Activated gamma-delta T cell treated with Interleukin-2 at 50 U/mL for 16 hours (primary cell): ENCODE results near the gene NLN.

Experiments
- DNase-seq: peaks from one replicate; pipeline ENCODE4 v3.0.0-alpha.2; 2020

Gene NLN

DNA sequence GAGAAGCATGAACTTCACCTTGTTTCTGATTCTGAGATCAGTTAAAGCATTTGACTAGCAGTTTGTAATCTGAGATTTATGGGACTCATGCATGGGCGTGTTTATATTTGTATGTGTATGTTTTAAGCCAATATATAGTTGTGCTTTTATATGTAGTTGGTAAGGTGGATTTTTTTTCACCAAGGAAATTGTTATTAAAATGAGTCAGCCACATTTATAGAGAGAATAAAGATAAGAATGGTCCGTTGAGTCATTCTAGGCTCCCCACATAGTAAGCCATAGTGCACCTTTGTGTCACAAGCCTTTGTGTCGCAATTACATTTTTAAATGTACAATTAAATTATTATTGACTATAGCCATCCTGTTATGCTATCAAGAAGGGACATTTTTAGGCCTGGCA, 89.0 kb downstream of the NLN start:
- DNase-seq = no peak

DNA sequence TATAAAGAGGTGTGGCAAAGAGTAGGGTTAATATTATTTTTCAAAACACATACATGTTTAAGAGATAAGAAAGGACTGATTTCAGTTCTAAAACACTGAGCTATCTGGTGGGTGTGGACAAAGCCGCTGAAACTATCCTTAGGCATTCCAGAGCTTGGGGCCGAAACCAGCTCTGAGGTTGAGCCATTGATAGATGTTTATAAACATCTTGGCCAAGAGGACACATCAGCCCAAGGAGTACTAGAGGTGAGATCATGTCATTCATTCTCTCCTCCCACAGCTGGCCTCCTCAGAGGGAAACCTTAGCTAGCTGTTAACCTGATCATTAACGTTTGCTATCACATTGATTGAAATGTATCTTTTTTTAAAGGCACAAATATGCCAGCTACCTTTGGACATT, 89.9 kb downstream of the NLN start:
- no peak for DNase-seq

DNA sequence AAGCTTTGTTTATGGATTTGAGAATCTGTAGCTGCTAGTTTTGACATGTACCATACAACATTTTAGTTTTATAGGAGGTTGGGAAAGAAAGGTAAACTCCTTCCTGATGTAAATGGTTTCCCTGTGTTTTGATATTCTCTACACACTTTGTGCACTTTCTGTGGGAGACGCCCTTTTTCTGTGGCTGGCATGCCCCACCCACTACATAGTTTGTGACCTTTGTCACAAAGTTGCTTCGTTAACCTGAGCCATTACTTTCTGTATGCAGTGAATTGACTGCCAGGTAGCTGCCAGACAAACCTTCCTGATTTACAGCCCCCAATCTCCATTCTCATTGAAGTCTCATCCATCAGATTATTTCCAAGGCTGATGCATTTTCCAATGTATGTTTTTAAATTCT, 90.6 kb downstream of the NLN start:
- no peak for DNase-seq

DNA sequence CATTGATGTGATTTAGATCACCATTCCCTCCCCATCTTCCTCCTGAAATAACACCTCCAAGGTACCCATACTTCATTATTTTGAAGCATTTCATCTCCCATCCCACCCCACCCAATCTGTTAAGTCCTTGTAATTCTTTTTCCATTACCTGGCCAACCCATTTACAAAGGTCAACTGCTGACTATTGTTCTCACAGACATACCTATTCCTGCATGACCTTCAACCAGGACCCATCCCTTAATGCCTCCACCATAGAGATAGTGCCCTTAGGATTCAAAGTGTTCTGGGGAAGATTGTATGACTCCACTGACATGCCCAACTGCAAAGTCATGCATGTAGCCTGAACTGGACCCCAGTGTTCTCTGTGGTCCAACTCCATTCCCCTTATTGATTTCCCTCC, 91.2 kb downstream of the NLN start:
- no peak for DNase-seq

DNA sequence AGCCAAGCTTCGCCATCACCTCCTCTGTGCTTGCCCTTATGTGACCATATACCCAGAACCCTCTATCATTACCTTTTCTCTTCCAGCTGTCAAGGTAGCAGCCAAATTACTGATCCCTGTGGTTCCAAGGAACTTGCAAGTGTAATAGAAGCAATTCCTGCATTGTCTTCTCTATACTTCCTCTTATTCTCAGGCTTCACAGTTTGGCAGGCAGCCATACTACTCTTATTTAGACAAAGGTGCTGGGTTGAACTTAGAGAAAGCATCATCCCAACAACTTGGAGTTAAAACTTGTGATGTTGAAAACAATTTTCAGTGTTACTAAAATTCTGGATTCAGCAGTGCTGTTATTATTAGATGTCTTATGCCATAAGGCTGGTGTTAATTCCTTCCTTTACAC, 93.2 kb downstream of the NLN start:
- no peak for DNase-seq

DNA sequence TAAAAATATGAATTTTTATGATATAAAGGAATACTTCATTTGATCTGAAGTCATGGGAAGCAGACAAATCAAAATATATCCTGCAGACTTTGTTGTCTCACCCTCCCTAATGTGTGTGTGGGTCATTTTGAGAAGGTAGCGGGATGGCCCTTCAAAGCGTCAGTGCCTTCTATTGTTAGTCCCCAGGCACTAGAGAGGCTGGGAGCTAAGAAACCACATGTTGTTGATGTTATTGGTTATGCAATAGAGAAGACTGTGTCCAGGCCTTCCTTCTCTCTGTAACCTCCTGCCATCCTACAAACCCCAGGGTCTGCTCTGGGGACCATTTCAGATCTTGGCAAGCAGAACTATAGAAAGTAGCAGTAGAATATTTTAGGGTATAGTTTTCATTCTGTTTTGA, 94.7 kb downstream of the NLN start:
- no peak for DNase-seq

DNA sequence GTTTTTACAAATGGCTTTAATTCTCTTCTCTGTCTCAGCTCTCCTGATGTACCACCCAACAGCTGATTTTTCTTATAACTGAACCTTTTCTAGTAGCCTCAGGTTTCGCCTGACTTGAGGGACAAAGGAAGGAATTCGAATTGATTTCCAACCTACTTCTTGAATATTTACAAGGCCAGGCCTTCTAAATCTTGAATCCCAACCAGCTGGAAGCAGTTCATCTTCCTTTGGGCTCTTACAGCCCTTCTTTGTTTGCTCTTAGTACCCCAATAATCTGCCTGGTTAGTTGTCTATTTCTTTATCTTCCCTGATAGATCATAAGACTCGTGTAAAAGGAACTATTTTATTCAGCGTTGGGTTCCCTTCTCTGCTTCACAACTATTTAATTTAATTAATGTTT, 95.9 kb downstream of the NLN start:
- no peak for DNase-seq

DNA sequence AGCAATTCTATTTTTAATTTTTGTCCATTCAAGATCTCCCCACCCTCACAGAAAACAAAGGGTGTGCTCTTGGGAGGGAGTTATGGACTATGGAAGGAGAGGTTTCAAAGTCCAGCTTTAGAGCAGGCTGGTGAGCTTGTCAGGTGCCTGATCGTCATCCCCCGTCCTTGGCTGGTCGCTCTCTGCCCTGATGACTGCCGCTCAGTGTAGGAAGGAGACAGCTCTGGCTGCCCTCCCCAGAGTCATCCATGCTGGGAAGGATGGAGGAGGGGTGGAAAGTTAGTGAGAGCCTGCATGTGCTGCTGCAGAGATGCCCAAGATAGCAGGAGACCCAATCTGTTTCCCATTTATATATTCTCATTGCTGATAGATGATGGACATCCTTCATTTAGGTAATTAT, 96.6 kb downstream of the NLN start:
- DNase-seq = no peak

DNA sequence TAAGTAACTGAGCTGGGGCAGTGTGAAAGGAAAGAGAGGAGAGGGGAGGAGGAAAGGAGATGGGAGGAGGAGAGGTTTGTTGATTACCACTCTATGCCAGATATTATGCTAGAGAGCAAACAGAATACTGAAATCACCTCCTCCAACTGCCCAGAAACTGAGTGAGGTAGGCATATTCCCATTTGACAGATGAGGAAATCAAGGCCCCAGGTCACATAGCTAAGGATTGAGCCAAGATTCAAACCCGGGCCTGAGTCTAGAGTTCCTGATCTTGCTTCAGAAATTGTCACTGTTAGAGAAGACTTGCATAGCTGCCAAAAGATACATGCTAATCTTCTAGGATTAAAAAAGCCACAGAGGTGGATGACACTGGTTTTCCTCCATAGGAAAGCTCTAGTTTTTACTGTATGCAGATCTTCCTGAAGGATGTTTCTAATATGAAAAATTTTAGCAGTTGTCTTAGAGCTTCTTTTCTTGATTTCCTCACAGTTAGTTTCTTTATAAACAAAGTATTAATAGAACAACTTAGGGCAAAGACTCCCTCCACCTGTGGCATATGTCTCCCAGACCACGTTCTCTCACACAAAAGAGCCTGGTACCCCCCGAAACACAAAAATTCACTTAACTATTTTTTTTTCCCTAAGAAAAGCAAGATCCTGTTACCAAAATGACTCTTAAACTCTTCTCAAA, 97.4 kb downstream of the NLN start:
- no peak for DNase-seq

DNA sequence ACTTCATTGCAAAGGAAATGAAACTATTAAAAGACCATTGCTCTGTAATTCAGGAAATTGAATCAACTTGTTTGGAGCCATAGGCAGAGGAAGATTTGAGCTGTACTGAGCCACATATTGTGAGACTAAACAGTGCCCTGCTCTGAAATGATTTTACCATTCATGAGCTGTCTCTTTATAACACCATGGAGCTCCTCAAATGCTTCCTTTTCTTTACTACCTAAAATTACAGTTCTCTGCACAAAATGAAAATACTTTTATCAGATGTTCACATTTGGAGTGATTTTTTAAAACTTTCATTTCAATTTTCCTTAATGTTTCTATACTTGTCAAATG, 97.9 kb downstream of the NLN start:
- no peak for DNase-seq

DNA sequence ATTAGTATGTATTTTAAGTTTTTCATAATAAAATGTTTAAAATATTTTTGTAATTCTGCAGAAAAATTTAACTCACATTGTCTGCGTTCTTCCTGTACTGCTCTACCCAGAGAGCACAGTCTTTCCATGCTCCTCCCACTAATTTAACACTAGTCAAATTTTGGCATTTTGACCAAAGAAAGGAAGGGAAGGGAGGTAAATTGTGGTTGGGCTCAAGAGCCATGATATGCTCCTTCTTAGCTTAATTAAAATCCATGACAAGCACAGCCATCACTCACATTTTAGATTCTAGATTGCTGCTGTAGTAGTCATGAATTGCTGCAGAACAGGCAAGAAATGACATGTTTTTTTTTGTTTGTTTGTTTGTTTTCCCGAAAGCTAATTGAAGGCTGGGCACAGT, 98.4 kb downstream of the NLN start:
- no peak for DNase-seq

DNA sequence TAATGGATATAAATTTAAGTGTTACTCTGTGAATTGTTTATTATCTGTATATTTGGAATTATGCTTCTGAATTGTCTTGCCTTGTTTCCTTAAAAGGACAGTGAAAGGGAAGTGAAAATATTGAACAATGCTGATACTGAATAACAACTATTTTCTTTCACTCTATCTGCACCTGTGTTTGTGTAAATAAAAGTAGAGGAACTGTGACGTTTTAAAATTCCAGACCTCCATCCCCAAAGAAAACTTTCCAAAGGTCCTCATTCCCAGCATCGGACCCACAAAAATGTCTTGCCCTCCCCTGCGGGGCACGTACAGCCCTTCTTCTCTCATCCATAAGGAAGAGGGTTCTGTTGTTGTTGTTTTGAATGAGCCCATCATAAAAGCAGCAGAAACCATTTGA, 100.0 kb downstream of the NLN start:
- no peak for DNase-seq

DNA sequence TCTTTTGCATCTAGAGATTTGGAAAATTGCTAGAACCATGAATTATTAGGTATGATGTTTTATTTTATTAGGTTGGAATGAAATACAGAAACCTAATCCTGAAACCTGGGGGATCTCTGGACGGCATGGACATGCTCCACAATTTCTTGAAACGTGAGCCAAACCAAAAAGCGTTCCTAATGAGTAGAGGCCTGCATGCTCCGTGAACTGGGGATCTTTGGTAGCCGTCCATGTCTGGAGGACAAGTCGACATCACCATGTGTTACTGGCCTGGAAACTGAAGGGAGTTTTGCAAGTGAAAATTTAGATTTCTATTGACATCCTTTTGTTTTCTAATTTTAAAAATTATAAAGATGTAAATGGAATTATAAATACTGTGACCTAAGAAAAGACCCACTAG, 100.7 kb downstream of the NLN start:
- DNase-seq = no peak

DNA sequence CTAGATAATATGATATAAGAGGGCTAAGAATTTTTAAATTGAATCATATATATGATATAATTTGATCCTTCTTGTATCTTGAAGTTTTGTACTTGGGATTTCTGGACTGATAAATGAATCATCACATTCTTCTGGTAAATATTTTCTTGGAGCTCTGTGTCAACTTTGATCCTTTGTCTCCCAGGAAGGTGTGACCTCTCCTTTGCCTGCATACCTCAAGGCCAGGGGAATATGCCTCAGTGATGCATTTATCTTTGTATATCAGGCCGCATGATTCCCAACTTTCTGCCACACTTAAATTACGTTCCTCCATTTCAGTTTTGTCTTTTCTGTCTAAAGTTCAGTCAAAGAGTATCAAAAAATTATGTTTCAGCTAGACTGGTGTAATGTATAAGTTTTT, 101.2 kb downstream of the NLN start:
- DNase-seq = no peak

DNA sequence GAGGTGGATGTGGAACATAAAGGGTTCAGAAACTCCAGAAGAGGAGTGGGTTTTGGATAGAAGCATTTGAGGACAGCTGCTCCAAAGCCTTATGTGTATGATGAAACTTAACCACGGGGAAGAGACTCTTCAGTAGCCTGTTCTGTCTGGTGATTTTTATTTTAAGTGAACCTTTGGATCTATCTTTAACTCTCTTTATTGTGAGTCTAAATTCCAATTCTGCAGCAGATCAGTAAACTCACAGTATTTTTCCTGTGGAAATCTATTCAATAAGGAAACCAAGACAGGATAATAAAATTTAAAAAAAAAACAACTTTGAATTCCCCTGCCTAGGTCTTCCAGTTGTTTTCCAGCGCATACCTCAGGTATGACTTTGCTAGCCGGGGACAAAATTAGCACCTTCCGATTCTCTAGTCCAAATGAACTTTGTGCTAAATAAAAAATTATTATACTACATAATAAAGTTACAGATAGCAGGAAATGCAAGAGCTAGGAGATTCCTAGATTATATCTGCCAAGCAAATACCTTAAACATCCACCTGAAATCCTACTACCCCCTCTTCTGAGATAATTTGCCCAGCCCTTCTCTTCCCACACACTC, 101.9 kb downstream of the NLN start:
- no peak for DNase-seq

DNA sequence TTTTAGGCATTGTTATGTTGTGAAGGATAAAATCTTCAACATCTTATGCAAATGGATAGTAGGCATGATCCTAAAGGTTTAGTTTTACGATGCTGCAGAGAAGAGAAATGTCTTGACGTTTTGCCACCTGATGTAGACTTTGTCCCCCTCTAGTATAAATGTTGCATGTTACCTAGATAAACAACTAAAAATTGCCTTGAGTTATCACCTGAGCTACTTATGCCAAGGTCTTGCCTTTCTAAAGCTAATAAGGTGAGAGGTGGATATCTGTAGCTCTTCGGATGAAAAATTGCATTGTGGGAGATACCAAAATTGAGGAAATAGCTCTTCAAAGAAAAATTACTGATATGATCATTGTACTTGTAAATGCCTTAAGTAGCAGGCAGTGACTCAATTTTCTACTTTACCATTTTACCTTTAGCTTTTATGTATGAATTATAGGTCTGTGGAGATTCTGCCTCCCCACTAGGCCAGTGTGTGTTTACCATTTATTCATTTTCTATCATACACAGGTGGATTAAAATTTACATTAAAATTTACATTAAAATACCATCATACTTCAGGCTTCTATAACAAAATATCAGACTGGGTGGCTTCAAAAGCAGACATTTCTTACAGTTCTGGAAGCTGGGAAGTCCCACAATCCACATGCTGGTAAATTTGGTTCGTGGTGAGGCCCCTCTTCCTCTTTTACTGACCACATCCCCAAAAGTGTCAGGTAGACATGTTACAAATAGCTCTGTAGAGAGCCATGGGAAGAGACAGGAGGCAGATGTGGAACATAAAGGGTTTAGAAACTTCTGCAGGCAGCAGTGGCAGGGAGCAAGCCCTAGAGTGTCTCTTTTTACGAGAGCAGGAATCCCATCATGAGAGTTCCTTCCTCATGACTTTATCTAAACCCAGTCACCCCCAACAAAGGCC, 103.7 kb downstream of the NLN start:
- DNase-seq = no peak

DNA sequence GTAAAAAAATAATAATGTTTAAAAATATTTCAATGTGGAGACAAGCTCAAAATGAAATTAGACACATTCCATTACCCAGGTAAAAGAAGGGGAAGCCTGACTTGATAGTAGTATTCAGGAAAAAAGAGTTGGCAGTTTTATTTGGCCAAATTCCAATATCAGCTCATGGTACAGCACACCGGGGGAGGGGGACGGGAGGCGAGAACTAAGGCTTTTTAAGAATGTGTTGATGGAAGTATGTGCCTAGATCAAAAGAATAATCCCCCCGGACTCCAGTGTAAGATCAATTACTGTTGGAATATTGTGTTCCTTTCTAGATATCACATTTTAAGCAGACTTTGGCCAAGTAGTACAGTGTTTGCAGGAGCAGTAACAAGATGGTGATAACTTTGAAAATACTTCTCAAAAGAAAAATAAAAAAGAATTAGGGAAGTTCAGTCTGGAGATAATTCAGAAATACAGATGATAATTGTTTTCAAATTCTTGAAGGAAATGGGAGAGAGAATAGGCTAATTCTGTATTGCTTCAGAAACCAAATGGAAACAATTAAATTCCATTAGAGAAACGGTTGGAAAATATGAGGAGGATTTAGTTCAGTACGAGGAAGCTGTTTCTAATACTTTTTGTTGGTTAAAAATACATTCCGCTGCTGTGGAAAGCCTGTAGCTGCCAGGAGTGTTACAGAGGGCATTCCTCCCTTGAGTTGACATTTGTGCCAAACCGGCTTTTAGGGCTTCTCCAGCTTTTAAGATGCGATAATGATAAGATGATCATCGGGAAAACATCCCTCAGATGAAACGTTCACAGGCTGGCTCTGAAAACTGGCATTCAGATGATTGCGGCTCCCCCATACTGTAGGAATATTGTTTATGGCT, 106.3 kb downstream of the NLN start:
- DNase-seq = no peak

DNA sequence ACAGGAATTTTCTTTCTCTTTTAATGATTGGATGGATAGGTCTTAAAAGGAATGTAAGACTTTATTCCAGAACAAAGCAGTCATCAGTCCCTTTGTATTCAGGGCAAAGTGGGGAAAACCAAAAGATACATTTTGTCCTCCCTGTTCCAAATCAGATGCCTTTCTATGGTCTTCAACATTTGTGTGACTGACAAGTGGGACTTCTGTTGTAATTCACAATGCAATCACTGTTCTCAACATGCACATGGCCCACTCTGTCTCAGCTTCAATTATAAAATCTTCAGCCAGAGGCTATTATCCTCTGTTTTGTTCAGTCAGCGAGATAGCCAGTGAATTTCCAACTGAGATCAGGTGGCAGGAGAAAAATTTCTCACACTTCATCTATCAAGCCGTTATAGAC, 108.9 kb downstream of the NLN start:
- DNase-seq = no peak

DNA sequence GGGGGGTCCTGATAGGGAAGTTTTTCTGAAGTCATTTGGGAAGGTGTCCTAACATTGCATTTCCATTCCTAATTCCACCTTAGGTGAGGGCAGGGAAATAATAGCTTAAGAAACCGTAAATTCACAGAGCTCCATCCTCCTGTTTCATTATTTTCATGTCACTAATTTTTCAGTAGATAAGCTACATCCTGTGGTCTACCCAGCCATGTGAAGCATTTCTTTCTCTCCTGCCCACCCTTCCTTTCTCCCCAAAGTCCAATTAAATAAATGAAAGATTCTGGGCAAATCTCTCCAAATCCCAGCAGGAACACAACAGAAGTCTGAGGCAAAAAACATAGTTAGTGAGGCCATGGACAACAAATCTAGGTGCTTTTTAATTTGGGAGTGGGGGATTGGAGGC, 109.3 kb downstream of the NLN start:
- DNase-seq = no peak

DNA sequence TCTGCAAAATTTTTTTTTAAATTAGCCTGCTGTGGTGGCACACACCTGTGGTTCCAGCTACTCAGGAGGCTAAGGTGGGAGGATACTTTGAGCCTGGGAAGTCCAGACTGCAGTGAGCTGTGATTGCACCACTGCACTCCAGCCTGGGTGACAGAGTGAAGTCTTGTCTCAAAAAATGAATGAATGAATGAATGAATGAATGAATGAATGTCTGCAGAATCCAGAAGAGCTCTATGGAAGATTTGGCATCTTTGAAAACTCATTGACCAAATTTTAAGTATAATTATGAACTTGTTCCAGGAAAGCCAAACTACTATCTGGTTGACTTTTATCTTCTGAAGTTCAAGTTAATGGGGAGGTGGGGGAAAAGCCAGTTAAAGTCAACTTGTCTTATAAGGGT, 110.1 kb downstream of the NLN start:
- no peak for DNase-seq

DNA sequence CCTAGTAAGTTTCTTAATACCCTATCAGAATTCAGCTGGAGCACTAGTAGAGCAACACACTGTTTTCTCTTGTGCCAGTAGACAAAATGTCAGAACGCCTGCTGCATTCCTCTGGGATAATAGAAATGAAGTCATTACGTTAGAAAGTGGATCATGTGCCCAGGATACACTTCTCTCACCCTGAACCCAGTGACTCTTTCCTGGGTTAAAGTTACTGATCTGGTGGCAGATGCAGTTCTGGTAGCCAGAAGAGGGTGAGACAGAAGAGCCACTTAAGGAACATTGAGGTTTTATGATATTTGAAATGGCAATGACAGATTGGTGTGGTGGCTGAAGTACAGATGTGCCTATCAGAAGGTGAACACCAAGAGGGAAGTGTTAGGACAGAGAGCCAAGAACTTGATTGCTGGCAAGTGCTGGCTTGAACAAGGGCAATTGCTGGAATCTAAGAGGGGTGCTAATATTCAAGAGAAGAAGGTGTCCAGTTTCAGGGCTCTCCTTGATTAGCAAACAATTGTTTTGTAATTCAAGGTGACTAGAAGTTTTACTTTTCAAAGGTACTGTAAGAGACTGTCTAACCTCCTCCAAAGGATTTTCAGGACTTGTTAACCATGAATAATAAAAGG, 110.7 kb downstream of the NLN start:
- no peak for DNase-seq

DNA sequence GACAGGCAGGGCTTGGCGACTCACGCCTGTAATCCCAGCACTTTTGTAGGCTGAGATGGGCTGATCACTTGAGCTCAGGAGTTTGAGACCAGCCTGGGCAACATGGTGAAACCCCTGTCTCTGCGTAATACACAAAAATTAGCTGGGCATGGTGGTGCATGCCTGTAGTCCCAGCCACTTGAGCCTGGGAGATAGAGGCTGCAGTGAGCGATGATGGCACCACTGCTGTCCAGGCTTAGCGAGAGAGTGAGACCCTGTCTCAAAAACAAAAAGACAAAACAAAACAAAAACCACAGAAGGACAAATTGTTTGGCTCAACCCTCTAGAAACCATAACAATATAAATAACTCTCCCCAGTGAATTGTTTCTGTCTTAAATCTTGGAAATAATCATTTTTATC, 111.8 kb downstream of the NLN start:
- no peak for DNase-seq

DNA sequence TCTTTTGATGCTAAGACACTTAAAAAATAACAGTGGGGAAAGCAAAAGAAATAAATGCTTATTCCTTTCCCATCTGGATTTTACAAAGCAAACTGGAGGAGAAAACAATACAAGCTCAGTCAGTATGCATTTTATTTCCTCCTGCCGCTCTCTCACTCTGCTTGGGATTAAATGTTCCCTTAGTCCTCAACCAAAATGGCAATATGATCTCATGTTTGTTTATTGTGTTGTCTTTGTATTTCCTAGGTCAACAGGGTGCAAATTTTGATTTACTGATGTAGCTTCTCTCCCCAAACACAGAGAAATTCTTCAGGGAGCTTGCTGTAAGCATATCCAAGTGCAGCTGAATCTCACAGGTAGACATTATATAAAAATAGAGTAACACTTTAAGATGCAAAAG, 112.3 kb downstream of the NLN start:
- DNase-seq = no peak
